ENCODE measurements around the gene WSCD2. TPM values are rescaled to one million over a fixed set of nuclear protein-coding genes. Genes with fewer than 3 reads are reported as not detected.

WSCD2 gene
- total RNA-seq, 2 donors from 2014 or later: not detected

DNA sequence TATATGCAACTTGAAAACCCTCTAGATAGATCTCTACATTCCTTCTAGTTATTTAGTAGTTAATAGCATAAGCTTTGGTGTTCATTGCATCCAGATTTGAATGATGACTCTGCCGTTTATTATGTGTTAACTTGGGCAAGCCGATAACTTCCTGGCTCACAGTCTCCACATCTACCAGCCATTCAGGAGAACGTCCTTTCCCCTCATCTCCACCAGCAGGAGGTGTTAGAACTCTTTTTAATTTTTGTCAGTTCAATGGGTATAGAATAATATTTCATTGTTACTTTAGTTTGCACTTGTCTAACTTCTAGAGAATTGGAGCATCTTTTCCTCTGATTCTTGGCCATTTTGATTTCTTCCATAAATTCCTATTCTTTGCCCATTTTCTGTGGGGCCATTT lies 30.0 kb upstream of the WSCD2 start:
- ATAC-seq (replicated peaks in 1 of 2) (no peak), DNase-seq (no peak)
- peaks cover 17% of the 10 kb centered on the region for H3K27me3 Mint-ChIP-seq (ENCODE audit: low read depth)
- H3K4me1 Mint-ChIP-seq (ENCODE audit: low read depth): no peaks in the 10 kb centered on the region
- no peaks in the 10 kb centered on the region for H3K36me3 Mint-ChIP-seq (ENCODE audit: insufficient read depth in 2 of 2)
- no peak overlapping the region for H3K27ac Mint-ChIP-seq
- no peak overlapping the region for H3K4me3 Mint-ChIP-seq
- no peaks in the 10 kb centered on the region for H3K9me3 Mint-ChIP-seq

- Mint-ChIP-seq H3K4me1 (ENCODE audit: low read depth) (no peaks in the 10 kb centered on the region), H3K36me3 (ENCODE audit: insufficient read depth in 2 of 2) (no peaks in the 10 kb centered on the region), H3K9me3 (no peaks in the 10 kb centered on the region), H3K27me3 (ENCODE audit: low read depth) (peaks cover 17% of the 10 kb centered on the region), H3K4me3 (no peak overlapping the region), H3K27ac (no peak overlapping the region)
- no peak for DNase-seq
- no peak for ATAC-seq (replicated peaks in 1 of 2)
These were observed 29.2 kb upstream of the WSCD2 start for GRCh38 chr12:108099778-108100489.

DNA sequence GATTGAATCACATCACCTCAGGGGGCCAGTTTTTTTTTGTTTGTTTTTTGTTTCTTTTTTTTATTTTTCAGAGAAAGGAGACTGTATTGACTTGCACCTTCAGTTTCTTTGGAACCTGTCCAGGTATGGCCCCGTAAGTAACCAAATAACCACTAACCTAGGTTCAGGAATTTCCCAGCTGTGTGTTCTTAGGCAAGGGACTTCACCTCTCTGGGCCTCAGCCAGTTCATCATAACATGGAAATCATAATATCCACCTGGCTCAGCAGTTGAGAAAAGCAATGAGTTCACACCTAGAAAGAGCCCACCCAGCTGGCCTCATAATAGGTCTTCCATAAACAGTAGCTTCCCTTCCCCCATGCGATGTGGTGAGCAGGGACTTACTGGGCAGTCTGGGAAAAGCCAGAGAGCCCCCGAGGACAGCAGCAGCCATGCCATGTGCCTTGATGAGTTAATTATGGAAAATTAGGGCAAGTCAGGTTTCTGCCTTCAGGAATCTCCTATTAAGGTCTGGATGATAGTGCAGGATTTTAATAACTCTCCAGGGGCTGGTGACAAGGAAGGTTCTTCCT lies 27.4 kb upstream of the WSCD2 start:
- no peak for DNase-seq
- no peaks in the 10 kb centered on the region for H3K4me1 Mint-ChIP-seq (ENCODE audit: low read depth)
- H3K36me3 Mint-ChIP-seq (ENCODE audit: insufficient read depth in 2 of 2): no peaks in the 10 kb centered on the region
- H3K4me3 Mint-ChIP-seq: no peak overlapping the region
- H3K9me3 Mint-ChIP-seq: no peaks in the 10 kb centered on the region
- no peak overlapping the region for H3K27ac Mint-ChIP-seq
- no peak for ATAC-seq (replicated peaks in 1 of 2)
- H3K27me3 Mint-ChIP-seq (ENCODE audit: low read depth): peaks cover 17% of the 10 kb centered on the region

- no peak overlapping the region for H3K27ac Mint-ChIP-seq
- H3K9me3 Mint-ChIP-seq: no peaks in the 10 kb centered on the region
- DNase-seq (no peak), ATAC-seq (replicated peaks in 1 of 2) (no peak)
- H3K4me3 Mint-ChIP-seq: no peak overlapping the region
- H3K27me3 Mint-ChIP-seq (ENCODE audit: low read depth): peaks cover 20% of the 10 kb centered on the region
- no peaks in the 10 kb centered on the region for H3K4me1 Mint-ChIP-seq (ENCODE audit: low read depth)
- no peaks in the 10 kb centered on the region for H3K36me3 Mint-ChIP-seq (ENCODE audit: insufficient read depth in 2 of 2)
These were observed 26.7 kb upstream of the WSCD2 start for GRCh38 chr12:108102363-108102762.

GRCh38 chr12:108103087-108103486 lies 26.0 kb upstream of the WSCD2 start:
- H3K4me1 Mint-ChIP-seq (ENCODE audit: low read depth): no peaks in the 10 kb centered on the region
- H3K4me3 Mint-ChIP-seq: no peak overlapping the region
- DNase-seq: no peak
- no peaks in the 10 kb centered on the region for H3K36me3 Mint-ChIP-seq (ENCODE audit: insufficient read depth in 2 of 2)
- no peak overlapping the region for H3K27ac Mint-ChIP-seq
- ATAC-seq (replicated peaks in 1 of 2): no peak
- H3K27me3 Mint-ChIP-seq (ENCODE audit: low read depth): peaks cover 24% of the 10 kb centered on the region
- no peaks in the 10 kb centered on the region for H3K9me3 Mint-ChIP-seq

- Mint-ChIP-seq H3K4me1 (ENCODE audit: low read depth) (no peaks in the 10 kb centered on the region), H3K4me3 (no peak overlapping the region), H3K27me3 (ENCODE audit: low read depth) (peaks cover 24% of the 10 kb centered on the region), H3K9me3 (no peaks in the 10 kb centered on the region), H3K36me3 (ENCODE audit: insufficient read depth in 2 of 2) (no peaks in the 10 kb centered on the region), H3K27ac (no peak overlapping the region)
- ATAC-seq (replicated peaks in 1 of 2): no peak
- DNase-seq: no peak
These were observed 25.6 kb upstream of the WSCD2 start for GRCh38 chr12:108103517-108103916.

GRCh38 chr12:108104657-108105056 lies 24.4 kb upstream of the WSCD2 start:
- no peaks in the 10 kb centered on the region for H3K4me1 Mint-ChIP-seq (ENCODE audit: low read depth)
- no peaks in the 10 kb centered on the region for H3K9me3 Mint-ChIP-seq
- H3K4me3 Mint-ChIP-seq: no peak overlapping the region
- no peak for DNase-seq
- peaks cover 24% of the 10 kb centered on the region for H3K27me3 Mint-ChIP-seq (ENCODE audit: low read depth)
- H3K27ac Mint-ChIP-seq: no peak overlapping the region
- no peaks in the 10 kb centered on the region for H3K36me3 Mint-ChIP-seq (ENCODE audit: insufficient read depth in 2 of 2)
- no peak for ATAC-seq (replicated peaks in 1 of 2)

DNA sequence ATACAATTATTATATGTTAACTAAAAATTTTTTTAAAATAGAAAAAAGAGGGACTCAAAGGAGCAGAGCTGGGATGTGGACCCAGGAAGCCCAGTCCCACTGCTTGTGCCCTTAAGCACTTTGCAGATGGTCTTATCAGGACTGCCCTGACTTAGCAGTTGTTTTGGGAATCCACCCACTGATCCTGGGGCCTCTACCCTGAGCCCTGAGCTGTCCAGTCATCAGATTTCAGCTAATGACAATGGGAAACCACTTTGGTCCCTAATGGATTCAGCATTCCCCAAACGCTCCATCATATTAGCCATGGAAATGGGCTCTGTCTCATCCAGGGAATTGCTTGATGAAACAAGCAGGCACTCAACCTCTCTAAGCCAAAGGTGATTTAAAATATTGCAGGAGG lies 22.5 kb upstream of the WSCD2 start:
- no peak overlapping the region for H3K27ac Mint-ChIP-seq
- no peaks in the 10 kb centered on the region for H3K9me3 Mint-ChIP-seq
- ATAC-seq (replicated peaks in 1 of 2): no peak
- no peak overlapping the region for H3K4me3 Mint-ChIP-seq
- DNase-seq: no peak
- H3K4me1 Mint-ChIP-seq (ENCODE audit: low read depth): no peaks in the 10 kb centered on the region
- no peaks in the 10 kb centered on the region for H3K36me3 Mint-ChIP-seq (ENCODE audit: insufficient read depth in 2 of 2)
- H3K27me3 Mint-ChIP-seq (ENCODE audit: low read depth): peaks cover 12% of the 10 kb centered on the region

DNA sequence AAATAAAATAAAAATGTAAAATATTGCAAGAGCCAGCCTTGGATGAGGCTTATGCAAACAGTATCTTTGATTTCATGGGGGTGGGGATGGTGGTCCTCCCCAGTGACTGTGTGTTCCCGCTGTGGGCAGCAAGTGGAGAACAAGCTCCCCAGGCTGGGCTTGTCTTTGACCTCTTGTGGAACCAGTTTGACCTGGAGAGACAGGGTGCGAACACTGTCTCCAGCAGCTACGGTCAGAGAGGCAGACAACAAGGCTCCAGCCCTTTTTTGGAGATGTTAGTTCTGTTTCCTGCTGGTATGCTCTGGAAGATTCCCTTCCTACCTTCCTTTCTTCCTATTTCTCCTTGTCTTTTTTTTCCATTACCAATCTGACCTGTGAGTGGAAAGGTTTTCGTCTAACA lies 21.8 kb upstream of the WSCD2 start:
- H3K27ac Mint-ChIP-seq: no peak overlapping the region
- H3K4me3 Mint-ChIP-seq: no peak overlapping the region
- H3K9me3 Mint-ChIP-seq: no peaks in the 10 kb centered on the region
- DNase-seq: no peak
- H3K4me1 Mint-ChIP-seq (ENCODE audit: low read depth): no peaks in the 10 kb centered on the region
- no peak for ATAC-seq (replicated peaks in 1 of 2)
- H3K36me3 Mint-ChIP-seq (ENCODE audit: insufficient read depth in 2 of 2): no peaks in the 10 kb centered on the region
- peaks cover 12% of the 10 kb centered on the region for H3K27me3 Mint-ChIP-seq (ENCODE audit: low read depth)

- Mint-ChIP-seq H3K27ac (no peak overlapping the region), H3K4me3 (no peak overlapping the region), H3K9me3 (no peaks in the 10 kb centered on the region)
These were observed 19.6 kb upstream of the WSCD2 start for GRCh38 chr12:108109504-108109903.

DNA sequence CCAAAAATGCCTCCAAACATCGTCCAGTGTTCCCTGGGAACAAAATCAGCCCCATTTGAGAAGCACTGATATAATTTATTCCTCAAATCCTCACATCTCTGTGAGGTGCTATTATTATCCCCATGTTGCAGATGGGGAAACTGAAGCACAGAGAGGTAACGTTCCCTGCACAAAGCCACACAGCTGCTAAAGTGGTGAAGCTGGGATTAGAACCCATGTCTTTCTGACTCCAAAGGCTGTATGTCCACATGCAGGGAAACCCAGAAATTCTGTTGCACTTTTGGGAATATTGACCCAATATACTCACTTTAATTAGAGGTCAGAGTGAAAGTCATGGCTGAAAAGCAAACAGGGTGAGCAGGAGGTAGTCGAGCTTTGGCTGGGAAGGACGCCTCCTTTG lies 19.1 kb upstream of the WSCD2 start:
- peaks cover 12% of the 10 kb centered on the region for H3K27me3 Mint-ChIP-seq (ENCODE audit: low read depth)
- ATAC-seq (replicated peaks in 1 of 2) (no peak), DNase-seq (no peak)
- no peaks in the 10 kb centered on the region for H3K36me3 Mint-ChIP-seq (ENCODE audit: insufficient read depth in 2 of 2)
- H3K4me1 Mint-ChIP-seq (ENCODE audit: low read depth): no peaks in the 10 kb centered on the region
- no peak overlapping the region for H3K4me3 Mint-ChIP-seq
- no peaks in the 10 kb centered on the region for H3K9me3 Mint-ChIP-seq
- no peak overlapping the region for H3K27ac Mint-ChIP-seq

More at GRCh38 chr12:108109504-108109903, 19.6 kb upstream of the WSCD2 start:
- H3K36me3 Mint-ChIP-seq (ENCODE audit: insufficient read depth in 2 of 2): no peaks in the 10 kb centered on the region
- H3K4me1 Mint-ChIP-seq (ENCODE audit: low read depth): no peaks in the 10 kb centered on the region
- ATAC-seq (replicated peaks in 1 of 2): no peak
- DNase-seq: no peak
- H3K27me3 Mint-ChIP-seq (ENCODE audit: low read depth): peaks cover 8% of the 10 kb centered on the region

- H3K27me3 Mint-ChIP-seq (ENCODE audit: low read depth): peaks cover 13% of the 10 kb centered on the region
- ATAC-seq (replicated peaks in 1 of 2): no peak
- no peaks in the 10 kb centered on the region for H3K4me1 Mint-ChIP-seq (ENCODE audit: low read depth)
- H3K36me3 Mint-ChIP-seq (ENCODE audit: insufficient read depth in 2 of 2): no peaks in the 10 kb centered on the region
- H3K27ac Mint-ChIP-seq: no peak overlapping the region
- H3K9me3 Mint-ChIP-seq: no peaks in the 10 kb centered on the region
- no peak overlapping the region for H3K4me3 Mint-ChIP-seq
- DNase-seq: no peak
These were observed 18.2 kb upstream of the WSCD2 start for GRCh38 chr12:108110844-108111243.

GRCh38 chr12:108112832-108113556 lies 16.1 kb upstream of the WSCD2 start:
- ATAC-seq (replicated peaks in 1 of 2) (no peak), DNase-seq (no peak)
- Mint-ChIP-seq H3K9me3 (no peaks in the 10 kb centered on the region), H3K4me3 (no peak overlapping the region), H3K27me3 (ENCODE audit: low read depth) (peaks cover 14% of the 10 kb centered on the region), H3K4me1 (ENCODE audit: low read depth) (no peaks in the 10 kb centered on the region), H3K36me3 (ENCODE audit: insufficient read depth in 2 of 2) (no peaks in the 10 kb centered on the region), H3K27ac (no peak overlapping the region)

Measured in activated T-cell treated with anti-CD3 and anti-CD28 coated beads, Interleukin-2, amount 50 U/mL, for 72 hours (primary cell).